GM21737 (cell line): ENCODE data around the gene MUC15.
"Not testable (repeated sequence)": the region's sequence is repeated elsewhere in the genome, so short reads cannot be mapped to it uniquely, and the experiment has no call there.

Source experiments
- ATAC-seq: cut with Tn5 transposase; IDR thresholded peaks from one replicate; pipeline ENCODE4 v1.9.1; 2021; ENCODE audit warnings: mild to moderate bottlenecking, moderate library complexity; ENCODE audit not compliant: unreplicated experiment

The MUC15 gene, protein sequence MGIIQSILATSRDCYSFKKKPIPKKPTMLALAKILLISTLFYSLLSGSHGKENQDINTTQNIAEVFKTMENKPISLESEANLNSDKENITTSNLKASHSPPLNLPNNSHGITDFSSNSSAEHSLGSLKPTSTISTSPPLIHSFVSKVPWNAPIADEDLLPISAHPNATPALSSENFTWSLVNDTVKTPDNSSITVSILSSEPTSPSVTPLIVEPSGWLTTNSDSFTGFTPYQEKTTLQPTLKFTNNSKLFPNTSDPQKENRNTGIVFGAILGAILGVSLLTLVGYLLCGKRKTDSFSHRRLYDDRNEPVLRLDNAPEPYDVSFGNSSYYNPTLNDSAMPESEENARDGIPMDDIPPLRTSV

DNA sequence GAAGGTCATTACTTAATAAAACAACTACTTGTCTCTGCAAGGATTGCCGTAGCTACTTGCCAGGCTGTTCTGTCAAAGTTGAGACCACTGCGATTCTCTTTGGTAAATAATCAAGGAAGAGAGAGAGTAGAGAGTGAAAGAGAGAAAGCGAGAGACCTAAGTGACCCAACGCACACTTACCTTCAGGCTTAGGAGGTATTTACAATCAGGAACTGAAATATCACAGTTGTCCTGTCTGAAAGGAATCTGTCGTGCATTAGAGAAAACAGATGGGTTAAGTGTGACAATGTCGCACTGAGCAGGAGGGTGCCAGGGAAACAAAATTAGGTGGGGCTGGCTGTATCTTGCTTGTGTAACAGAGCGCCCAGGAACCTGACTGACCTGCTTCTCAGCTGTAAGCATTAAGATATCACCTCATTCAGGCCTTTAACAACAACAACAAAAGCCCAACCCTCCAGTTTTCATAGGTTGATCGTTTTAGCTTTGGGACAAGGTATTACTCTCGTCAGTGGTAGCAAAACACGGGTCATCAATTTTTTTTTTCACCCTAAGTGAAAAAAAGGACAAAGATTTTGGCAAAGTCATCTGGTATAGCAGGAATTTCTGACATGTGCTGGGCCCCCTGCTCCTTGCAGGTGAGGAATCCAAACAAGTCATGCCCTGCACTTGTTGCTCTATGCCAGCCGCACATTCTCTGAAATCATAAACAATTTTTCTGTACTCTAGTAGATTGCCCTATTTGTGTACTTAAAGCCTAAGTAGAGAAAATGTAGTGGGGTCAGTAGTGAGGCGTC, at the start of gene MUC15:
Gene MUC15, minus strand, starts transcription at position 403 of the 794 bp plus-strand sequence. CDS start 5,169 bp downstream, outside the sequence.
- no peak for ATAC-seq

DNA sequence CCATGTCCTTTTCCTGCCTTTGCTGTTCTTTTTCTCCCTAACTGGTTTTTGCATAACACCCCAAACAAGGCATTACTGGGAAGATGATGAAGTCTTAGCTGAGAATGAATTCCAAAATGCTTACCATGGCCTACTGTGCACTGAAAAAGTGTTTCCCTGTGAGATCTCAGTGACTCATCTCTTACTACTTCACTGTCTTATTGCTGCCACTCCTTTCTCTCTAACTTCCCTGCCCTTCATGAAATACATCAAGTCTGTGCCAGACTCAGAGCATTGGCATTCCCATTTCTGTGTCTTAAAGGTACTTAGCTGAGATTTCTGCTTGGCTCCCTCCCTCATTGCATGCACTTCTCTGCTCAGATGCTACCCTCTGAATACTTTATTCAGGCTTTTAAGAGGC, 49.1 kb upstream of the MUC15 start:
- no peak for ATAC-seq

DNA sequence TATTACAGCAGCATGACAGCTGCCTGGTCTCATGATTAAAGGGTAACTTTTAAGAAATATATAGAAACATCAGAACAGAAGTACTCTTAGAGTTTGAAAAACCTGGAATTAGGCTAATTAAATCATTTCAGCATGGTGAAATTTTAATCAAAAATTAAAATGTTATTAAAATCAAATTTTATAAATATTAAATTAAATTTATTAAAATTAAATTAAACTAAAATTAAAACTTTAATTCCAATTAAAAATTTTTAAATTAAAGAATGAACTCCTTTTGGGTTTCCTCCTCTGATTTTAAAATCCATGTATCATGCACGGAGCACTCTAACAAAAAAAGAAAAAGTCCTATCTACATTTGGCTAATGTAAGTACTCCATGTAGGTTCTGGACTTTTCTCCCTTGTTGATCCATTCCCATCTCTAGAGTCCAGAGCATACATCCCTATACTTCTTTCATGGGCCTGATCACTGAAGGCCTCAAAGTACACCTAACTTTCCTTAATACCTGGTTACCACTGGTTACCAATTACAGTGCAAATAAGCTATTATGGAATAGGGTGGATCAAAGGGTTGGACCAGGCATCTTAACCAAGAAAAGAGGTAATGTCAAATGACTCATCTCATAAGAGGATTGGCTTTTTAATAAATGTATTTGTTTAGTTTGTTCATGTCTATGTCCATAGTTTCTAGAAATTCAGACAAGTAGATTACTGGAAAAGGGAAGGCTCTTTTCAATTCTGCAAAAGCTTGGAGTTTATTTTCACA, 48.4 kb upstream of the MUC15 start:
- no peak for ATAC-seq

DNA sequence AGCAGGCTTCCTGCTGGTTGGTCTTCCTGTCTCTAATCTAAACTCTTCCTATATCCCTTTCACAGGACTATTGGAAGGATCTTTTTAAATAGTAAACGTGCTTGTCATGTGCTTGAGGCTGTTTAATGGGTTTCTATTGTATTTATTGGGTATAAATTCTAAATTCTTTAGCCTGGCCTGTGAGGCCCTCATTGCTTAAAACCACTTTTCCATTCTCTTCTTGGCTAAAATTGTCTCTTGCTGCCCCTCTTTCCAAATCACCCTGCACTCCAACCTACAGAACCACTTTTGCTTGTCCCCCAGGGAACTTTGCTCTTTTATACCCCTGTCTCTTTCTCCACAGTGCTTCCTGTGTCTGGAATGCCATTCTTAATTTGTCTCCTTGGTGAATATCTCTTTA, 46.4 kb upstream of the MUC15 start:
- ATAC-seq: no peak

DNA sequence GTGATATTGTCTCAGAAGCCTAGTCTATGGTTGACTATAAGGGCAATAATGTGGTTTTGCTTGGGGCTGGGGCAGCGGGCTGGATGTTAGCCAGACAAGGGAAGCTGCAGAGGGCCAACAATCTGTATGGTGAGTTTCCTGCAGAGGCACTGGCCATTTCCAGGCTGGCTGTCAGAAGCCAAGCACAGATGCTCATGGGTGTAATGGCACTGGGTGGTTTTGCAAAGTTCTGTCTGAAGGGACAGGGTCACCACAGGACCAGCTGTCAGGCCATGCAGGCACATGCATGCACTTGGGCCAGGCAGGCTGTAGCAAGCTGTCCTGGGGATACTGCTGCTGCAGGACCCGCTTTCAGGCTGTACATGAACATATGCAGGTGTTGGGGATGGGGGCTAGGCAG, 41.7 kb upstream of the MUC15 start:
- ATAC-seq: no peak

DNA sequence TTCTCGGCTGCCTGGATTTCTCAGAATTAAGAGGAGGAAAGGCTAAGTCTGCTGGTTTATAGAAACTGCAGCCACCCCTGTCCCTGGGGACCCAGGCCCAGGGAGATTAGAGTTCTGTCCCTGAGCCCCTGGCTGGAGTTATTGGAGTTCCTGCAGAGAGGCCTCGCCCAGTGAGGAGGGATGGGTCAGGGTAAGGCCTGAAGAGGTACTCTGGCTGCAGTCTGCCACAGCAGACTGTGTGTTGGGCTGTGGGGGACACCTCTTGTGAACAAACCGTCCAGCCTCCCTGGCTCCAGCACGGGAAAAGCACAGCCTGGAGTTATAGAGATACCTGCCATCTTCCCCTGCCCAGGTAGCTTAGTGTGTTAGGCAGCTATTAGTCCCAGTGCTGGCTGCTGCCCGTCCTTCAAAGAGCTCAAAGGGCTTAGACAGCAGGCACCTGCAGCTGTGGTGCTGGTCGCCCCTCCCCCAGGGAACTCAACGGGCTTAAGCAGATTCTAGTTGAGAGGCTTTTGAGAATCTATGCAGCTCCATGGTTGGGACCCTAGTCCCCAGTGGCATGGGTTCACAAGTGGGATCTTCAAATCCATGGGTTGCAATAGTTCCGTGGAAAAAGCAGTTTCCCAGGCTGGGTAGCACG, 36.6 kb upstream of the MUC15 start:
- ATAC-seq: no peak

DNA sequence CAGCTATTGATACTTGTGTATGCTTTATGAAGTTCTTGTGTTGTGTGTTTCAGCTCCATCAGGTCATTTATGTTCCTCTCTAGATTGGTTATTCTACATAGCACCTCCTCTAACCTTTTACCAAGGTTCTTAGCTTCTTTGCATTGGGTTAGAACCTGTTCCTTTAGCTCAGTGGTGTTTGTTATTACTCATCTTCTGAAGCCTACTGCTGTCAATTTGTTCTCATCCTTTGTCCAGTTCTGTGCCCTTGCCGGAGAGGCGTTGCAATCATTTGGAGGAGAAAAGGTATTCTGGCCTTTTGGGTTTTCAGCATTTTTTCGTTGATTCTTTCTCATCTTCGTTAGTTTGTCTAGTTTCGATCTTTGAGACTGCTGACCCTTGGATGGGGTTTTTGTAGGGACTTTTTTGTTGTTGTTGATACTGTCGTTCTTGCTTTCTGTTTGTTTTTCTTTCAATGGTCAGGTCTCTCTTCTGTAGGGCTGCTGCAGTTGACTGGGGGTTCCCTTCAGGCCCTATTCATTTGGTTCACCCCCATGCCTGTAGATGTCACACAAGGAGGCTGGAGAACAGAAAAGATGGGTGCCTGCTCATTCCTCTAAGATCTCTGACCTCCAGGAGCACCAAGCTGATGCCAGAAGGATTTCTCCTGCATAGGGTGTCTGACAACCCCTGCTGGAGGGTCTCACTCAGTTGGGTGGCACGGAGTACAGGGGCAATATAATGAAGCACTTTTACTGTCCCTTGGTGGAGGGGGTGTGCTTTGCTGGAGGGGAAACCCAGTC, 35.9 kb upstream of the MUC15 start:
- no peak for ATAC-seq

DNA sequence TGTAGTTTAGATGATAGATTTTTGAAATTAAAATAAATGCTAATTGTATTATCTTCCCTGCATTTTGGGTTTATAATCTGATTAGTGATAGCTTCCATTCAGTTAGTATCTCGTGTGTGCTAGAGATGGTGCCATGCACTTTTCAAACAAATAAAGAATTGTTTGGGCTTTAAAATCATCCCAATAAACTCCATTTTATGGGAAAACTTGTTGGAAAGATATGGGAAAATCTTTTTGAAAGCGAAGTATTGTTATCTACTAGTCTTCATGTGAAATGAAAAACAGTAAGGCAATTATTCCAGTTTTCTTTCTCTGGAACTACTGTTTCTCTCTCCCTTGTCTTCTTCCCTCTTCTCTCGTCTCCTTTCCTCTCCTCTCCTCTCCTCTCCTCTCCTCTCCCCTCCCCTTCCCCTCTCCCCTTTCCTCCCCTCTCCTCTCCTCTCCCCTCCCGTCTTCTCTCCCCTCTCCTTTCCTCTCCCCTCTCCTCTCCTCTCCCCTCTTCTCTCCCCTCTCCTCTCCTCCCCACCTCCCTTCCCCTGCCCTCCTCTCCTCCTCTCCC, 27.9 kb upstream of the MUC15 start:
- ATAC-seq: no peak

DNA sequence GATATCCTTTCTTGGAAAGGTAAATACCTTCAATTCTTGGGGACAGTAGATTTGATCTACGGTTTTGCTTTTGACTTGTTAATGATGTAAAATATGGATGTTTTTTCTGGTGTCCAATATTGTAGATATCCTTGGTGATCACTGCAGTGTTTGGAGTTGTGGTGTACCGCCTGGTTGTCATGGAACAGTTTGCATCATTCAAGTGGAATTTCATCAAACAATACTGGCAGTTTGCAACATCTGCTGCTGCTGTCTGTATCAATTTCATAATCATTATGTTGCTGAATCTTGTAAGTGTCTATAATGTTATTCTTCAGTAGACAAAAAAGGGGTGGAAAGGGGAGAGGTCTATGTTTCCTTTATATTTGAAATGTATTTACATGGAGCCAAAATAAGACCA, 27.4 kb upstream of the MUC15 start:
- no peak for ATAC-seq

DNA sequence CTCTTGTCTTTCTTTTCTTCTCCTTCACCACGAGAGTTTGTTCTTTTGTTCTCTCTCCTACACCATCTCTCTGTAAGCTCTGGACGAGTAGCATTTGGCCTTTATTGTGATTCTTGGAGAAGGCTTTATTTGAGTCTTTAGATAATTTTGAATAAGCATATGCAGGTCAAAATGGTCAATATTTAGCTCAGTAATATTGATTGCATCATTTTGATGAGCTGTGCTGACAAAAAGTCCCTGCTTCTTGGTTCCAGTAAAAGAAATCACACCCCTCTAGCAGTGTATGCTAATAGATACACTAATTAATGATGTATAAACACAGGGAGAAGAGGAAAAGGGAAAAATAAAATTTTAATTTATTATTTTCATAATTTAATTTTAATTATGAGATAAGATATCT, 25.8 kb upstream of the MUC15 start:
- no peak for ATAC-seq

DNA sequence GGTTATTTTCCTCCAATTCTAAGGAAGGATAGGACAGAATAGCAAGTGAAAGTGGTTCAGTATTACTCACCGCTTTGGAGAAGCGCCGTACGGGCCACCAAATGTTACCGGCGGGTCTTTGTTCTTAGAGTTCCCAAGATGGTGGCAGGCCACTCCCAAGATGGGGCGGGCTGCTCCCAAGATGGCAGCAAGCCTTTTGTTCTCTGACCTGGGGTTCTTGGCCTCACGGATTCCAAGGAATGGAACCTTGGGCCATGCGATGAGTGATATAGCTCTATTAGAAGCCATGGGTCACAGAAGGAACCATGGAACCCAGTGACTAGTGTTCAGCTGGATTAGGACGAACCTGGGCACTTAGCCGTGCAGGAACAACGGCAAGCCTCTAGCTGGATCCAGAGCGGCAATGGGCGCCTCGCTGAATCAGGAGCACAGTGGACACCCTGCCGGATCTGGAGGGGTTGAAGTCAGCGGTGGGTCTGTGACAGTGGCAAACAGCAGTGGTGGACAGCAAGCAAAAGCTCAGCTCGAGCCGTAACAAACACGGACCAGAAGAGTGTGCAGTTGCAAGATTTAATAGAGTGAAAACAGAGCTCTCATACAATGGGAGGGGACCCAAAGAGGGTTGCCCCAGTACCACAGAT, 25.1 kb upstream of the MUC15 start:
- not testable (repeated sequence) for ATAC-seq

DNA sequence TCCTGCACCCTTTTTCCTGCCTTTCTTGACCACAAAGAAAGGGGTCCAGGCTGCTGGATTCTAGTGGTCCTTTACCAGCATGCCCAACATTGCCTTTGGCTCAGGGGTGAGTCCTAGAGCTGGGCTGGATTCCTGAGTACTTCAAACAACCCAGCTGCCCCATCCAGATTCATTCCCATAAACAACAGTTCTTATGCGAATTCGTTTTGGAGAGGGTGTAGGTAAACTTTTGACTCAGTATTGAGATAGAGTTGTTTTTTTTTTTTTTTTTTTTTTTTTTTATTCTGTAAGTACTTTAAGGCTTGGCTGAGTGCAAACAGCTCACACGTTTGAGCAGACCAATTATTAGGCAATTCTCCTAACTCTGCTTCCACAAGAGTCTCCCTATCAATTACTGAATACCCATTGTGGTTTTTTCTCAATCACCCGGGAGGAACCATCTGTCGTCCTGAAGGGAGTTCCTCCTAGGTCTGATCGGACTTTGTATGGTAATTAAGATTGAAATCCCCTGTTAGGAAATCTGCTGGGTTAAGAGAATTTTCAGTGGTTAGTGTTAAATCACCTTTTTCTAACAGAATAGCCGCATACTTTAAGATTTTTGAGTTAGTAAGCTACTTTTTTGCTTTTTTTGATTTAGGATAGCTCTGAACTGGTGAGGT, 23.3 kb upstream of the MUC15 start:
- ATAC-seq: not testable (repeated sequence)

DNA sequence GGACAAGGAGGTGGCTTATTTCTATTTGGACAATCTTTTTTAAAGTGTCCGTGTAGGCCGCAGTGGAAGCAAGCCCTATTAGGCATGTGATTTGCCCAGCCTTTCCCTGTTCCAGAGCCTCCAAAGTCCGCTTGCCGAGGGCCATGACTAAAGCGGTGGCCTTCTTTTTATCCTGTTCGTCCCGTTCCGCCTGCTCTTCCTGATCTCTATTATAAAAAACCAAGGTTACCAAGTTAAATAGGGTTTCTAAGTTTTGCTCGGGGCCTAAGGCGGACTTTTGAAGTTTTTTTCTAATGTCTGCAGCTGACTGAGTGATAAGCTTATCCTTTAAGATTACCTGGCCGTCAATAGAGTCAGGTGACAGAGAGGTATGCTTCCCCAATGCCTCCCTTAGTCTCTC, 21.6 kb upstream of the MUC15 start:
- no peak for ATAC-seq

DNA sequence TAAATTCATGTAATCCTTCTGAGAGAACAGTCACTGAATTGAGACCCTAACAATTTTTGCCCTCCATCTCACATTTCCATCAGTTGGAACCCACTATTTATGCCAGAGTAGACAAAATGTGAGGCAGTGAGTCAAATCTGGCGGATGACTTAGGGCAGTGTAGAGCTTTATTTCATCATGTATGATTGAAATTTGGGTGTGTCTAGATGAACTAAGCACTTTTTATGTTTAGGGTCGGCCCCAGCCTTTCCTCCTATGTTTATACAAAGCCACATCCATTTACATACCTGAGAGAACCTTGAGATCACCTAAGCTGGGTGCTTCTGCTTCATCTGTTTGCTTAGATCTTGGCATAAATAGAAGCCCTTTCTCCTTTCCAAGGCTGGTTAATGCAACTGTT, 15.0 kb upstream of the MUC15 start:
- ATAC-seq: no peak

DNA sequence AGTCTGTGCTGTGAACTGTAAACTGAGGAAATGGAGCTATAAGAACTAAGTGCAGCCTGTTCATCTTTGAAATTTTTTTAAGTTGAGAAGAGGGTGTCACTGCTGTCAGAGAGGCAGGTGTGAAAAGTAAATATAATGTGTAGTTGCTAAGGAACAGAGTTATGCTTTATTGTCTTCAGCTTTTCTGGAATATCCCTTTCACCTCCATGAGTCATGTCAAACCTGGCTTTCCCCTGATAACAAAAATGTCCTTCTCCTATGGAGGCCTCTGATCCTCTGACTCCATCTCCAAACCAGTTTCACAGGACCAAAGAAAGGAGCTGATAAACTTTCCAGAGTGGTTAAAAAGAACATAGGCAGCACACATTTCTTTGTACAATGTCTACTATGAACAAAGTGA, 12.8 kb upstream of the MUC15 start:
- no peak for ATAC-seq

DNA sequence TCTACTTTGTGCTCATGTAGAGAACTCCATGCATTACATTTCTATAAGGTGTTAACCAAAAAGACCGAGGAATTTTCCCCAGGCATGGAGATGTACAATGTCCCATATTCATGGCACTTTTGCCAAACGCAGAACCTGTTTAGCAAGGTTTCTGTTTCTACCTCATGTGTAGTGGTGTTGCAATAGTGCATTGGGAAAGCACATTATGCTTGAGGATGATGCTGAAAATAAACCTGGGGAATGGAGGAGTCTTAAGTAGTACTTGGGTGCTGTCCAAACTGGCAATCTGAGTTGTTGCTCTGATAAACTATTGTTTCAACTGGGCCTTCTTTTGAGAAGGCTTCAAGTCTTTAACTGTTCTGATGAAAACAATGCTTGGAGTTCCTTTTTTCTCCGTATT, 11.5 kb upstream of the MUC15 start:
- no peak for ATAC-seq

DNA sequence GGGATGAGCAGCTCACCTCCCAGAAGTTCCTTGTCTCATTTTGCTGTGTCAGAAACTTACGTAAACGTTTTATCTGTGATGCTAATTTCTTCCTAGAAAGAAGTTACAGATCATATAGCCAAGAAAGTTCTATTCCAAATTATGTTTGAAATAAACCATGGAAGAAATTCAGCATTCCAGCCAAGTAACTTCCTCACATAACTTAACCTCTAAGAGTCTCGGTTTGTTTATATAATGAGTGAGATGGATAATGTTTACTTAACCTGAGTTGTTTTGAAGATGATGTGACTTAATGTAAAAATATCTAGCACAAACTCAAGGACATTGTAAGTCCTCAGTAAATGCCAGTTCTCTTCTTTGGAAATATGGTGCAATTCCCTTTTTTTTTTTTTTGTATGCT, 8.9 kb upstream of the MUC15 start:
- ATAC-seq: no peak

DNA sequence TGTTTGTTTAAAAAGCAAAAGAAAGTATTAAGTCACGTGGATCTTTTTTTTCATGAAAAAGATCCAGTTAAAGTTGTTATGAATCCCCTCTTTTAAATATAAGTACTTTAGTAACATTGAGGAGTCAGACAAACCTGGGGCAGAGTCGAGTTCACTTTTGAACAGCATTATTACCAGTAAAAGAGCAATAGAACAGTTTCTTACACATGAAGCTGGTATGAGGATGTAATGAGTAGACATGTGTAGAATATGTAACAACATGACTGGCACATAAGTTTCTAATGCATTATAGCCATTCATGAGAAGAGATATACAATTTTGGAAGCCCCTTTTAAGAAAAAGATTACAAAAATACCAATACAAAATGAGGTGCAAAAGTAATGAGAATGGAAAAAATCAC, 7.6 kb upstream of the MUC15 start:
- ATAC-seq: no peak
